SKM-1 (cell line): ENCODE results near the gene TLE1.
"Not testable (repeated sequence)": the region's sequence is repeated elsewhere in the genome, so short reads cannot be mapped to it uniquely, and the experiment has no call there.

Experiments
- DNase-seq: peaks from one replicate; lab custom pipeline; 2025; ENCODE audit not compliant: unreplicated experiment; lab: John Stamatoyannopoulos, UW

TLE1 gene

DNA sequence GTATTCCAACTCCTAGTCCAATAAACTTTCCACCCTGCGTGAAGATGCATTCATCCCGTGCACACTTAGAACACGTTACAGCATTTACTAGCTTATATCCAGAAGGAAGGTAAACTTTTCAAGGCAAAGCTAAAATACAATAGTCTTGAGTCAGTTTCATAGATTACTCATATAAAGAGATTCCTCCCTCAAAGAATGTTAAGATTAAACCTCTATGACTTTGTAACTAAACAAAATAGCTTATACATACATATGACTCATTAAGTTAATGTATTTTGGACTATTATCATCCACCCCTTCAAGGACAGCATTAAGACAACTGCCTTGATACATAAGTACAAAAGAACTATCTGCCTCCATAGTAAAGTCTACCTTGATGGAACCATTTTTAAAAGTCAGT is 36.1 kb downstream of the TLE1 start:
- no peak for DNase-seq

DNA sequence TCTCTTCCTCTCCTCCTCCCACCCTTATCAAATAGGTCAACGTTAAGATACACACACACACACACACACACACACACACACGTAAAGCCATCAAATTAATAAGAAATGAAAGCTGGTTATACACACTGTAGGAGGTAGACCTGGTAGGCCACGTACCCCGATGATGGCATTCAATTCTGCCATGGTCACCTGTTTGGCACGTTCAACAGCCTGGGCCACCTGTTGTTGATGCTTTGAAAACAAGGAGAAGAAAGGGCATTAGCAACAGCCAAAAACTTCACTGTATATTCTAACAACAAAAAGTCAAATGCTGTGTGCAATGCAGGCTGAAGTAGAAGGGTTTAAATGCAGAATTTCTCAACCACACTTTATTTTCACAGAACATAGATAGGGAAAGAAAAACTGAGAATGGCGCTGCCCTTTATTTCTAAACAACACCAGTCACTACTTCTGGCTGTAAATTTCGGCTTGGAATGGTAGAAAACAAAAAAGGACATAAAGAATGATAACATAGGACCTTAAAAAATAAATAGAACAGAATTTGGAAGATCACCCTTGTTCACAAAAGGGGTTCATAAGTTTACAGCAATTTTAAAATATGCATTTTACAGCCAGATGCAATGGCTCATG is 37.2 kb downstream of the TLE1 start:
- DNase-seq, result no peak

DNA sequence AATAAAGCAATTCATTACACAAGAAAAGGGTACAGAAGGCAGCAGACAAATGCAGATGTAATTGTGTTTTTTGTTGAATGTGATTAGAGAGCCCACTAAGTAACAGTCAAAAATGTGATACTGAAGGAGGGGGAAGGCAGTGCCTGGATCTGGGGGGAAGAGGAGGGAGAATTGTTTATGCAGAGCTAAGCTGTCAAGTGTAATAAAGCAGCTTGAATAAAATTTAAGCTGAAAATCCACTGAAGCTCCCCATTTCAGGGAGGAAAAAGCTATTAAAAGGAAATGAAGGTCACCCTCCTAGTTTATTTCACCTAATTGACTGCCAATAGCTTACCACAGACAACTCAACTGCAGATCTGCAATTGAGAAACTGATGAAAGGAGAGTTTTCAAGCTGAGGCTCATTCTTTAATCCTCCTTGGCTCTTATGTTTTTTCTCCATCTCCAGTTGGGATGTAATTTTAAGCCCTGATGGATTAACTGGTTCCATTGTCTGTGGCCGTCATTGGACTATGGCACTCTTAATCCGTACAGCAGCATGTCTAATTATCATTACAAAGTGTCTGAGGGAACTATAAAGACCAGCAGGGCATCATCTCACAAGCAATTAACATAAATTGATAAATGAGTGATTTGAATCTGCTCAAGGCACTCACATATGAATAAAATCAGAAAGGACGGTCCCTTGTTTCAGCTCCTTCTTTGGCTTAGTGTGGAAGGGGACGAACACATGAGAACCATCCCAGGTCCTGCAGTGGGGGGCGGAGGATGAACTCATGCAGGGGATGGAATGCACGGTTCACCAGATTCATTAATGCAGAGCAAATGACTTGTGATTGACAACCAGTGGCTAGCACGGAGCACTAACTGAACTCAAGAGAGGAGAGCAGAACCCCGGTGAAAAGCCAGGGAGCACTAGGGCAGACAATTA is 38.5 kb downstream of the TLE1 start:
- no peak for DNase-seq

DNA sequence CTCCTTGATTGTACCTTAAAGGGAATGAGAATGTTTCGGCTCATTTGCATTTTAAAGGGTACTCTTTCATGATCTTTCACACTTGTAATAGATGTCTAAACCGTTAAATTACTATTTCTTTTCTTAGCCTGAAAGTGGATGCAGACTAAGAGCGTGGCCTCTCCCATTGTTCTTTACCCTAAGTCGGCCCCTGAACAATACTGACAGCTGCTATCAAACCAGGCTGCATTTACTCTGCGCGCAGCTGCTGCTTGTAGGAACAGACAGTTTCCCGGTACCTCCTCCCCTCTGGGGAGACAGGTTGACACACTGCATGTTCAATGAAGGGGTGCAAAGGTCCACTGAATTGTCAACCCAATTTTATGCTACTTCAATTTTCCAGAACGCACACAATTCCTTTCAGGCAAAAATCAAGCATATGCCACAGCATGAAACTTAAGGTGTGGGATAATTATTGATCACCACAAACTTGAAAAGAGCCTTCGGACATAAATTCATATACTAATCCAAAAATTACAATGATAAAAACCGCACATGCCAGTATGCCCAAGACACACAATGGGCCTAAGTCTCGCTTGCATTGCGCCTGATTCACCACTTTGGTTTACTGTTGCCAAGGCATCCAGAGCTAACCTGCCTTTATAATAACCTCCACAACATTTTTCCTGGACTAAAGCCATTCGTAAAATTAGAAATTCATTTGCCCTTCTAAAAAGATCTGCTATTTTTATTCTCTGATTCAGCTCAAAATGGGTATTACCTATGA is 39.7 kb downstream of the TLE1 start:
- no peak for DNase-seq

DNA sequence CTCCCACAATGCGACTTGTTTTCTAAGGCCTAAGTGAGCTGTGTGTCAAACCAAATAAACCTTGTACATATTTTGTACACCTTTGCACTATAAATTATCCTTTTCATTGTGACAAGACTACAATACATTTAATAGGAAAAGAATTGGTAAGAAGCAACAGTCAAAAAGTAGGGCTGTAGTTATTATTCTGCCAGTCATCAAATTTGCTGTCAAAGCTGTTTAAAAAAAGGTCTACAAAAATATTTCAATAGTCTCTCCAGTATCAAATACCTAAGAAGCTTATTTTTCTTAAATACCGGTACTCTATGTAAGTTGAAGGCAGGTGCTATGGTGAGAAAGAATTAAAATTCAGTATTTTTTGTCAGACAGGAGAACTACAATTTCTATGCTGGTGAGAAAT is 40.5 kb downstream of the TLE1 start:
- DNase-seq, result no peak

DNA sequence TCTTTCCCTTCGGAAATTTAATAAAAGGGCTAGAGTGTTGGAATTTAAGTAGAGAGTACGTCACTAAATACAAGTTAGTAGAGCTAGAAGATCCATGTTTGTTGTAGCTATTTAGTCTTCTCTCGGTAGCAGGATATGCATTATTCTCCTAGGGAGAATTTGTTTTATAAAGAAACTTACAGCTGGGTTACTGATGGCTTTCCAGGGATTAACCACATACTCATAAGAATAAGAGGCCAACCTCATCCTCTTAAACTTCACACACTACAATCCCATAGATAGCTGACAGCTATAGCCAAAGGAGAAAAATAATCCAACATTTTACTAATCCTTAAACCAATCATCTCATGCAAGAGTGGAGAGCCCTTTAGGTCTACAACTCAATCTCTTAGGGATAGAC is 43.0 kb downstream of the TLE1 start:
- DNase-seq, result no peak

DNA sequence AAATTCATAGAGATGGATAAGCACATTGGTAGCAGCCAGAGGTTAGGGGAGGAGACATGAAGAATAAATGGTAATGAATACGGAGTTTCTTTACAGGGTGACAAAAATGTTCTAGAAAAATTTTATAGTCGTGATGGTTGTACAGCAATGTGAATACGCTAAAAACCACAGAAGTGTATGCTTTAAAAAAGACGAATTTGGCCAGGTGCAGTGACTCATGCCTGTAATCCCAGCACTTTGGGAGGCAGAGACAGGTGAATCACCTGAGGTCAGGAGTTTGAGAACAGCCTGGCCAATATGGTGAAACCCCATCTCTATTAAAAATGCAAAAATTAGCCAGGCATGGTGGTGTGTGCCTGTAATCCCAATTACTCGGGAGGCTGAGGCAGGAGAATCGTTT is 44.8 kb downstream of the TLE1 start:
- DNase-seq, result not testable (repeated sequence)

DNA sequence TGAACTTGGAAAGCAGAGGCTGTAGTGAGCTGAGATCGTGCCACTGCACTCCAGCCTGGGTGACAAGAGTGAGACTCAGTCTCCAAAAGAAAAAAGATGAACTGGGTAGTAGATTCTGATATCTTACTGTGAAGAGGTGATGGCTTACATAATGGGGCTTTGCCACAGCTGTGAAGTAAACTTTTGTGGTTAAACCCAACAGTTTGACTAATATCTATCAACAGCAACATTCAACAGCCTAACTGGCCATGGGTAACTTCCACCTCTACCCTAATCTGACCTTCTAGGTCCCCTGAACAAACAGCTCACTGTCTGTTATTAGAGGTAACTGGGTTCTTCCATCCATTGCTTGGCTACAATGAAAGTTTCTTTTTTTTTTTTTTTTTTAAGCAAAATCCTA is 52.1 kb downstream of the TLE1 start:
- no peak for DNase-seq

DNA sequence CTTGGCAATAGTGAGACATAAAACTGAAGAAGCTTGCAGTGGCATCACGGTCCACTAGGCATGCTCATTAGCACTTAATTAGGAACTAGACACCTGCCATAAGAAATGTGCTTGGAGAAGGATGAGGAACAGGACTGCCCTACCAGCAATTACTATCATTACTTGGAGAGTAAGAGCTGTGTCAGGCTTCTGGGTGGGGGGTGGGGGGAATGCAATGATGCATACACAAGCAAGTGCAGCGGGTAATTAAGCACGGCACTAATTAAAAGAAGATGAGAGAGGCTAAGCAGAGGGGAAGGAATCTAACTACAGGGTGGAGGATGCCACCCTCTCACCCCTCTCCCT is 53.1 kb downstream of the TLE1 start:
- DNase-seq, result no peak

DNA sequence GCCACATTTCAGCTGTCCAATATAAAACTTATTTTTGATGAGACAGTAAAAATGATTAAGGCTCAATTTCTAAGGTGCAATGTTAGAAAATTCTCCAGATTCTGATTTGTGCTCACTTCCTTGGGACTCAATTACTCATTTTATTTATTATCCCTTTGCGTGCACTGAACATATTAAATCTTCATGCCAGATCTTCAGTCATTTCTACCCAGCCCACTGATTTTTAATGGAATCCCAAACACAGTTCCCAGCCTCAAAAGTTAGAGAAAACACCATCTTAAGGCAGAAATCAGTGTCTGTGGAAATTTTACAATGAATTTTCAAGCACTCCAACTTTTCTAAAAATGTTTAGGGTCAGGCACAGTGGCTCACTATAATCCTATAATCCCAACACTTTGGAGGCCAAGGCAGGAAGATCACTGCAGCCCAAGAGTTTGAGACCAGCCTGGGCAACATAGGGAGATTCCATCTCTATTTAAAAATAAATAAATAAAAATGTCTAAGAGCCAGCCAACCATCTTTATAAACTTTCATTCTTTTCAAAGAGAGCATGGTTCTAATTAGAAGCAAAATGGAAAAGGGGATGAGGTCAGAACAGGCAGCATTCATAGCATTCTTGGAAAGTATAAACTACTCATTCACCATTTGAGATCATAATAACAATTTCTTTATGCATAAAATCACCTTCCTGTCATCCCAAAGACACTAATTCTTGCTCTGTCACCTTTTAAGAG is 53.7 kb downstream of the TLE1 start:
- DNase-seq, result no peak

DNA sequence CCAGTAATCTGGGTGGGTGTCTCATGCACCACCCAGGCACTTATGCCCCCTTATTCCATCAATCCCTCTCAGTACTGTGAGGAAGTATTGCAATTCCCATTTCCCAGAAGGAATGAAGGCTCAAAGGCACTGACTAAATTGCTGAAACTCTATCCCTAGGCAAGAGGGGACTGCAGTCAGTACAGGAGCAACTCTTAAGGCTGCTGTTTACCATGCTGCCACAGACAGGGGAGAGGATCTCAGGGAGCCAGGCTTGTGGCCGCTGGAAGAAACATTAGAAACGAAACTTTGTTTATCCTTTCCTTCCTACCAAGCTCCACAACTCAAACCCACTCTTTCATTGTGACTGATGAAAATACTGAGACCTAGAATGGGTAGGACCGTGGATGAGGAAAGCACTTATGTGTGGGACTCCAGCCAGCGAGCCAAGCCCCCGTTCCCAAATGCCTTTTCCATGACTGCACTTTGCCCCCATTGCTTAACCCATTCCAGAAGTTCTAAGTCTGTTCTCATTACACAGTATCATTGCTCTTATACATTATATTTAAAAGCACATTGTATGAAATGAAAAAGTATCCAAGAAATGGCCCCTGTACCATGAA is 54.3 kb downstream of the TLE1 start:
- DNase-seq, result no peak

DNA sequence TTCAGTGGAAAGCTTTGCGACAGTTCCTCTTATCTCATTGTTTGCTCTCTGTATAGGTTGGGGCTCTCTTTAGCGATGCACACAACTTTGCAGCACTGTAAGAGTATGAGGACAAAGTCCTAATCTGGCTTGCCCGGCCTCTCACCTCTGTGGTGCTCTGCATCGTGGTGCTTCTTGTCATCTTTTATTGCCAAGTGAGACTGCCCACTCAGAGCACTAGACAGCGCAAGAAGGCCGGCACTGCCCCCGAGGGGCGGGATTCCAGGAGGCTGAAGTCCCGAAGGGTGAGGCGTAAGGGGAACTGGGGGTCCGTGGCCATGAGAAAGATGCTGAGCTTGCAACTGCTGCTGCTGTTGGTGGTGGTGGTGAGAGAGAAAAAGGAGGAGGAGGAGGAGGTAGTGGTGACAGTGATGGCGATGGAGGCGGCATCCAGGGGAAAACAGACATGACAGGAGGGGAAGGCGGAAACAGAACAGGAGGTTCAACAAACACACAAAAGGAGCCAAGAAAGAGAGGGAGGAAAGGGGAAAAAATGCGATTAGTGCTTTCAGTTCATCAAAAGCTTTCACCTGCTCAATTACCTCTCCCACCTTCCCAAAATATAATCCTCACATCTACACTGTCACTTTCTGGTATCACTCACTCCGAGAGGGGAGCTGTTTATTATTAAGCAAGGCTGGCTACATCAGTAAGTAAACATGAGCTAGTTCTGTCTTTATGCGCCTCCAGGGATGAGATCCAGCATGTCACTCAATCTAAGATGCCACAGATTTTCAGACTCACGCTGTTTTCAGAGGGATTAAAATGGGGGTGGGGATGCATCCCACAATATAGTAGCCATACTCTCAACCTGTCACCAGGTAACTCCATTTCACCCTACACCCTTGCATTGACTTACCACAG is 55.1 kb downstream of the TLE1 start:
- DNase-seq, result no peak

DNA sequence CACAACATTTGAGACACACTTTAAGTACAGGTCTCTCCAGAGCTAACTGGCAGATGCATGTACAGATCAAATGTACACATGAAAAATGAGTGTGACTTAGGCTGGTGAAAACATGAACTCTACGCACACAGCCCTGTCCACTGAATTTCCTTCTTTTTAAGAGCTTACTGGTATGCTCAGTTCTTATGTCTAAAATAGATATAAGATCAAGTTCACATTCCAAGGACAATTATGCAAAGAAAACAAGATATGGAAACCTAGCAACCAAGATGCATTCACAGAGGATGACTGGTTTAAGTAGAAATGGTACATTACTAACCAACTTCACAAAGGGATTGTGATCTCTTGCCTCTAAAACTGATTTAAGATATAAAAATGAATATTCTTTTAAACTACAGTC is 56.7 kb downstream of the TLE1 start:
- no peak for DNase-seq

DNA sequence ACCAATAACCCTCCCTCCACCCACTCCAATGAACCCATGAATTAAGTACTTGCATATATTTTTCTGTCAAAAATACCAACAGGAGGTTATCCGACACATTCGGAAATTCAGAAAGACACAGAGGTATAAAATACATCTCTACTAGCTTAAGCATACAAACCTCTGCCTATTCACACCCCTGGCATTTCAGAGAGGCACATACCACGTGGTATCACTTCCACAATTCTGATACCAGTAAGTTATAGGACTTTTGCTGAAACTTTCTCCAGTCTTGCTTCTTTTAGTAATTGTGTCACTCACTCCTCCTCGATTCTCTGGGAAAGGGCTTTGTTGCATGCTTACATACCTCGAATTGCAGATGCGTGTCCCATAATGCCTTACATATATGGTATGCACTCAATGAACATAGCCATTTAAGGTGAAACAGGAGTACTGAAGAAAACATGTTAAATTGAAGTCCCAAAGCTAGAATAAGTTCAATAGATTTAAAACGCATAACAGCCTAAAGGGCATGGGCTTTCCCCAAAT is 58.1 kb downstream of the TLE1 start:
- DNase-seq, result no peak

DNA sequence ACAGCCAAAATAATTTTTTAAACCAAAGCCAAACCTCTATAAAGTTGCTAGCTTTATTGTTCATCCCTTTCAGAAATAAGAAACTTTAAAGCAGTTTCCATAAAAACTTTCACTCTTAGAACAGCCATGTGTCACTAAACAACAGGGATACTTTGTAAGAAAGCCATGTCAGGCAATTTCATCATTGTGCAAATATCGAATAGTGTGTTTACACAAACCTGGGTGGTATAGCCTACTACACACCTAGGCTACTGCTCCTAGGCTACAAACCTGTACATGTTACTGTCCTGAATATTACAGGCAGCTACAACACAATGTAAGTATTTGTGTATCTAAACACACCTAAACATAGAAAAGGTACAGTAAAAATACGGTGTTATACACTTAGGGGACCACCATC is 59.9 kb downstream of the TLE1 start:
- DNase-seq, result no peak

DNA sequence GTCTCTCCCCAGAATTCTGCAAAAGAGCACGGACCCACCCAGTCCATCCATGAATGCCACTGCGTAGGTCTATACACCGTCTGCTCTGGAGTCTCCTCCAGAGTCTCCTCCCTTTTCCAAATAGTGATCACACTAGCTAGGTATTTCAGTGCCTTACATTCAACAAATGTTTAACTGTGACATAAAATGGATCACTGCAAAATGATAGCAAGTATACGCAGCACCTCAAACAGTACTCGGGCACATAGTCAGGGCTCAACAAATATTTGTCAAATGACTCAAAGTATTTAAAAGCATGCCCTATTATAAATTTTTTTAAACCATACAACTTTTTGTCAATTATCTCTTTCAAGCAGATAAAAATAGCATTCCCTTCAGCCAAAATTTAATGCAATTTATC is 60.5 kb downstream of the TLE1 start:
- DNase-seq, result no peak

DNA sequence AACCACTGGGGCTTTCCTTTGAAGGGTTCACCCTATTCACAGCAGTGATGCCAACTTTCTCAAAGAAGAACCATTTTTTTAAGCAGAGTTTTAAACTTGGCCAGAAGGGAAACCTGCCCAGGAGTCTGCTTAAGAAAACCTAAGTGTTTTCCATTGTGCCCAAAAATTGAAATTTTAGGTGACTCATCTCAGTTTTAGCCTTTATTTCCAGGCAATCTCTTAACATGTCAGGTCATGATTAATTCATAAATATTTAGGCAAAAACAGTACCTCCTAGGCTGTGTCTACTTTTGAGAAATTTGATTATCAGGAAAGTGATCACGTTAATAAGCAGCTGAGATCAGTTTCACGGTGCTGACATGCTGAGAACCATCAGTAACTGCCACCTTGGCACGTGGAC is 61.9 kb downstream of the TLE1 start:
- no peak for DNase-seq

DNA sequence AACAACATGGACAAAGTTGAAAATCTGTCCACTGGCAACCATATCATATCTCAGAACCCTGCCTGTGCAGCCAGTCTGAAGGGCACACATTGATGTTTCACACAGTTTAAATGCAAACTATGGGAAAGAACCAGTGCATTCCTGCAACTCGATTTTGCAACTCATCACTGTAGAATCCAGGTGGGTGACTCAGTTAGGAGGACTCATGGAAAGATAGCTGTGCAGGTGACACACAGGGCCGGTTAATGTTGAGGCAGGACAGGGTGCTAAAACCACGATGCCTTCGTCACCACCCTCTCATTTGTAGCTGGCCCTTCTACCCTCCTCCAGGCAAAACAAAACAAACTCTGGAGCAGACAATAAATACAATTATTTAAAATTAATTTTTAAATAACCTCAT is 62.8 kb downstream of the TLE1 start:
- no peak for DNase-seq

DNA sequence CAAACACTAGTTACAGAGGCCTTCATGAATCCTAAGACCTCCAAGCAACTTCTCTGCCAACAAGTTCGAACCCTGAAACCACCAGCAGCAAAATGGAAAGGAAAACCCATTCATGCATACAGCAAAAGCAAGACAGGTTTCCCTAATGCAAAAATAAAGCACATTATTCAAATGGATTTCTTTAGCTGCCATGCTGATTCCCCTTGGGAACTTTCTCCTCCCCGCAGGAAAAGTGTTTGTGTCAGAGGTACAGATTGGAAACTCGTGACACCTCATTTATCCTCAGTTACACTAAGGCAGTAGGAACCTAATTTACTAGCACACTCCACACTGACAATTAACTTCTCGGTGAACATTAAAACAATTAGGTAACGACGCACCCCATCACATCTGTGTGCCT is 63.4 kb downstream of the TLE1 start:
- no peak for DNase-seq

DNA sequence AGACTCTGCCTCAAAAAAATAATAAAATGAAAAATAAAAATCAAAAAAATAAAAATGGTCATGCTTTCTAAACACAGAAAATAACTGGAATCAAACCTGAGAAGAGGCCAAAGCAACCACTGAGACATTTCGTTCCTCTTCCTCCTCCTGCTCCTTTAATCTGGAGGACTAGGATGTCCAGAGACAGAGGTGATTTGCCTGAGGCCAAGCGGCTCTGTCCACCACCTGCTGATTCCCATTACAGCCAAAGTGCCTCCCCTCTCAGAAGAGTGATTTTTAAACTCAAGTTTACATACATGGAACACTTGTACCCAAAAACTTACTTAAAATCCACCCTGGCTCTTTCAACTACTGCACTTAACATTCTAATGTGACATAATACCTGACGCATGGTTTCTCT is 65.6 kb downstream of the TLE1 start:
- no peak for DNase-seq
